ENCODE measurements around the gene MYL5.

GRCh38 chr4:657834-658667 lies 16.3 kb upstream of the MYL5 start:
- TF ChIP-seq CTCF (conservative IDR thresholded peaks at IDR 0.05) (no peak), EZH2 (IDR thresholded peaks at IDR 0.05; ENCODE audit: low read depth) (no peak)

All from PC-9 (cell line).